Gastrocnemius medialis (tissue), 4 donors: ENCODE results near the gene ADCY2.

Experiments used
- POLR2A ChIP-seq, 2 donors: fragments of 450-650 bp; IDR thresholded peaks; one replicate each; pipeline ENCODE4 v1.6.1; 2017; ENCODE audit warnings: antibody characterized with exemption in 2 of 2, mild to moderate bottlenecking in 2 of 2, moderate library complexity in 2 of 2
- TF ChIP-seq, protein P1 (sequence below), 5 experiments: fragments of 450-650 bp in 3 of 5; fragments of 200-600 bp in 2 of 5; sonication (generic) in 2 of 5; IDR thresholded peaks in 4 of 5; conservative IDR thresholded peaks in 1 of 5; 1 replicate in 4 of 5; 2 replicates in 1 of 5; pipeline ENCODE4 v1.5.1; 2016 to 2019; ENCODE audit warnings: antibody characterized with exemption in 5 of 5, mild to moderate bottlenecking in 3 of 5, moderate library complexity in 3 of 5

DNA sequence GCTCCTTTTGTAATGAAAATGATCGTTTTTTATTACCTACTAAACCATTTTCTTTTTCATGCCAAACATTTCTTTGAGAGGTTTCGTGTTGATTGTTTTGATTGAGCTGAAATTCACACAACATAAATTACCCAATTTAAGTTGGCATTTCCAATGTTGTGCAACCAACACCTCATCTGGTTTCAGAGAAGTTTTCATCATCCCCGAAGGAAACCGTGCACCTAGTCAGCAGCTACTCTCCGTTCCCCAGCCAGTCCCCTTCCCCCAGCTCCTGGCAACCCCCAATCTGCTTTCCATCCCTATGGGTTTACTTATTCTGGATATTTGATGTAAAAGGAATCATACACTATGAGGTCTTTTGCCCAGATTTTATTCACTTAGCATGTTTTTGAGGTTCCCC is 123.6 kb downstream of the ADCY2 start:
- TF ChIP-seq, protein P1, sequence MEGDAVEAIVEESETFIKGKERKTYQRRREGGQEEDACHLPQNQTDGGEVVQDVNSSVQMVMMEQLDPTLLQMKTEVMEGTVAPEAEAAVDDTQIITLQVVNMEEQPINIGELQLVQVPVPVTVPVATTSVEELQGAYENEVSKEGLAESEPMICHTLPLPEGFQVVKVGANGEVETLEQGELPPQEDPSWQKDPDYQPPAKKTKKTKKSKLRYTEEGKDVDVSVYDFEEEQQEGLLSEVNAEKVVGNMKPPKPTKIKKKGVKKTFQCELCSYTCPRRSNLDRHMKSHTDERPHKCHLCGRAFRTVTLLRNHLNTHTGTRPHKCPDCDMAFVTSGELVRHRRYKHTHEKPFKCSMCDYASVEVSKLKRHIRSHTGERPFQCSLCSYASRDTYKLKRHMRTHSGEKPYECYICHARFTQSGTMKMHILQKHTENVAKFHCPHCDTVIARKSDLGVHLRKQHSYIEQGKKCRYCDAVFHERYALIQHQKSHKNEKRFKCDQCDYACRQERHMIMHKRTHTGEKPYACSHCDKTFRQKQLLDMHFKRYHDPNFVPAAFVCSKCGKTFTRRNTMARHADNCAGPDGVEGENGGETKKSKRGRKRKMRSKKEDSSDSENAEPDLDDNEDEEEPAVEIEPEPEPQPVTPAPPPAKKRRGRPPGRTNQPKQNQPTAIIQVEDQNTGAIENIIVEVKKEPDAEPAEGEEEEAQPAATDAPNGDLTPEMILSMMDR (IDR thresholded peaks at IDR 0.05 in 4 of 5, conservative IDR thresholded peaks at IDR 0.05 in 1 of 5) = no peak
- no peak for TF ChIP-seq POLR2A (IDR thresholded peaks at IDR 0.05)
